Tibial nerve (tissue), 4 donors: ENCODE results near the gene MOCOS. TPM values are rescaled to one million over a fixed set of nuclear protein-coding genes. Genes with fewer than 3 reads are reported as not detected.
A peak's percentile ranks its signal among the peaks of the same experiment; 100 is the strongest.

ENCODE experiments used
- DNase-seq, 2 donors: peaks; one replicate each; pipeline ENCODE4 v3.0.0-alpha.2; 2019; ENCODE audit warnings: low spot score in 2 of 2
- H3K27ac ChIP-seq, 4 donors: fragments of 200-600 bp; sonication (generic) in 3 of 4; one replicate each; pipeline ENCODE4 v1.5.1; 2017 to 2019; ENCODE audit warnings: mild to moderate bottlenecking in 1 of 4
- H3K27me3 ChIP-seq, 2 donors: fragments of 200-600 bp; sonication (generic) in 1 of 2; one replicate each; pipeline versions ENCODE4 v1.5.1 to v1.6.0; 2017 to 2019
- H3K36me3 ChIP-seq, 3 donors: fragments of 200-600 bp; sonication (generic); one replicate each; pipeline ENCODE4 v1.5.1; 2018 to 2019
- H3K4me1 ChIP-seq, 4 donors: fragments of 200-600 bp; sonication (generic) in 3 of 4; one replicate each; pipeline ENCODE4 v1.5.1; 2017 to 2019
- H3K4me3 ChIP-seq, 4 donors: fragments of 200-600 bp; sonication (generic) in 3 of 4; one replicate each; pipeline ENCODE4 v1.5.1; 2017 to 2019; ENCODE audit warnings: mild to moderate bottlenecking in 1 of 4, moderate library complexity in 1 of 4
- H3K9me3 ChIP-seq, 4 donors: fragments of 200-600 bp; sonication (generic) in 3 of 4; one replicate each; pipeline ENCODE4 v1.5.1; 2017 to 2019
- EP300 ChIP-seq, 2 donors: sonication (generic); formaldehyde crosslinking; IDR thresholded peaks; one replicate each; pipeline ENCODE4 v1.6.1; 2017; ENCODE audit warnings: antibody characterized with exemption in 2 of 2, mild to moderate bottlenecking in 1 of 2
- POLR2A ChIP-seq, 2 donors: fragments of 450-650 bp; IDR thresholded peaks; one replicate each; pipeline ENCODE4 v1.6.1; 2017; ENCODE audit warnings: antibody characterized with exemption in 2 of 2, mild to moderate bottlenecking in 2 of 2, moderate library complexity in 2 of 2
- WGBS, 2 donors: methylation state at CpG; one replicate each; pipeline ENCODE4 v1.1.5; 2018; 5-methylcytosine and 5-hydroxymethylcytosine counted together
- total RNA-seq, 4 donors: library from RNA; depleted of rRNA; stranded (reverse); fragments of >200 nt; gene quantifications; one replicate each; pipeline ENCODE4 v1.1.0, GENCODE V29; 2016
- TF ChIP-seq, protein P1 (sequence below), 5 experiments: fragments of 200-600 bp in 3 of 5; fragments of 450-650 bp in 2 of 5; sonication (generic) in 3 of 5; IDR thresholded peaks; one replicate each; pipeline ENCODE4 v1.5.1; 2016 to 2019; ENCODE audit warnings: antibody characterized with exemption in 5 of 5, mild to moderate bottlenecking in 3 of 5, moderate library complexity in 2 of 5

The MOCOS gene
- total RNA-seq, 4 donors from 2014 or later: 6.9 to 10.2 (median 8.9) TPM

DNA sequence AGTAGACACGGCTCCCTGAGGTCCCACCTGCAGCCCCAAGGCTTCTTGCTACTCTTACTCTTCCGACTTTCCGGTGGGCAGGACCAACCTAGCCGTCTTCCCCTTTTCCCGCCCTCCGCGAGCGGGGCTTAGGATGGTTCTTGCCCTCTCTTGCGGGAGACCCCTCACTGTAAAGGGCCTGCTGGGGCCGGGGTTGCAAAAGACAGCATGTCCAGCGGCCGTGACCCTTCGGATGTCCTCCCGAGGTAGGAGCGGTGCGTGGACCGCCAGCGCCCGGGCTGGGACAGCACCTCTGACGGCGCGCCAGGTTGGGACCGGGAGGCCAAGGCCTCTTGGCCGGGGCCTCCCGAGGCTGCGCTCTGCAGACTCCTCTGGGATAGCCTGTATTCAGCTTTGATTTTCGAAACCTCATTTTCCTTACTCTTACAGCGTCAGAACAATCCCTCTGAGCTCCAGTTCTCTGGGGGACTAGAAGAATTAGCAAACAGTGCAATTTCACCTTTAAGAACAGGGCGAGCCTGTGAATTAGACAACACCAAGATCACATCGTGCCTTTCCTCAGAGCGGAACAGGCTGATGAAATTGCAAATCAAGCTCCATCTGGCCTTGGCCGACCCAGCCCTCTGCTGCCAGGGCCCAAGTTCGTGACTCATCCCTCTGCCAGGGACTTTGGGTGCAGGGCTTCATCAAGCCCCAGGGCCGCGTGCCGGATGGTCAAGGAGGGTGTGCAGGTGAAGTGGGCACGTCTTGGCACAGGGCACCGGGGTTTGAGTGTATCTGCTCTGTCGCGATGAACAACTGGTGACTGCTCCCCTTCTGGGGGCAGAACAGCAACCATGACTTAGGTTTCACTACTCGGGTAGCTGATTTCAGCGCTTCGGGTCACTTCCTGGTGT lies 777 bp downstream of the MOCOS start:
- H3K27ac ChIP-seq: peak overlapping the region in 3 of 4 donors; percentile 4 to 75 (median 61)
- H3K9me3 ChIP-seq: no peaks in the 10 kb centered on the region
- H3K27me3 ChIP-seq: no peaks in the 10 kb centered on the region
- H3K4me1 ChIP-seq: peaks cover 0 to 26% (median 10%) of the 10 kb centered on the region in 4 donors
- peak in 1 of 2 donors; percentile 76 for TF ChIP-seq EP300 (IDR thresholded peaks at IDR 0.05)
- no peak for TF ChIP-seq POLR2A (IDR thresholded peaks at IDR 0.05)
- TF ChIP-seq, protein P1, sequence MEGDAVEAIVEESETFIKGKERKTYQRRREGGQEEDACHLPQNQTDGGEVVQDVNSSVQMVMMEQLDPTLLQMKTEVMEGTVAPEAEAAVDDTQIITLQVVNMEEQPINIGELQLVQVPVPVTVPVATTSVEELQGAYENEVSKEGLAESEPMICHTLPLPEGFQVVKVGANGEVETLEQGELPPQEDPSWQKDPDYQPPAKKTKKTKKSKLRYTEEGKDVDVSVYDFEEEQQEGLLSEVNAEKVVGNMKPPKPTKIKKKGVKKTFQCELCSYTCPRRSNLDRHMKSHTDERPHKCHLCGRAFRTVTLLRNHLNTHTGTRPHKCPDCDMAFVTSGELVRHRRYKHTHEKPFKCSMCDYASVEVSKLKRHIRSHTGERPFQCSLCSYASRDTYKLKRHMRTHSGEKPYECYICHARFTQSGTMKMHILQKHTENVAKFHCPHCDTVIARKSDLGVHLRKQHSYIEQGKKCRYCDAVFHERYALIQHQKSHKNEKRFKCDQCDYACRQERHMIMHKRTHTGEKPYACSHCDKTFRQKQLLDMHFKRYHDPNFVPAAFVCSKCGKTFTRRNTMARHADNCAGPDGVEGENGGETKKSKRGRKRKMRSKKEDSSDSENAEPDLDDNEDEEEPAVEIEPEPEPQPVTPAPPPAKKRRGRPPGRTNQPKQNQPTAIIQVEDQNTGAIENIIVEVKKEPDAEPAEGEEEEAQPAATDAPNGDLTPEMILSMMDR (IDR thresholded peaks at IDR 0.05): no peak
- H3K36me3 ChIP-seq: no peaks in the 10 kb centered on the region
- peak overlapping the region; percentile 46 to 77 (median 61) for H3K4me3 ChIP-seq
- 29 to 50% methylated on average over 36 to 43 of the region's 43 CpGs for WGBS, 2 donors
- DNase-seq: no peak

DNA sequence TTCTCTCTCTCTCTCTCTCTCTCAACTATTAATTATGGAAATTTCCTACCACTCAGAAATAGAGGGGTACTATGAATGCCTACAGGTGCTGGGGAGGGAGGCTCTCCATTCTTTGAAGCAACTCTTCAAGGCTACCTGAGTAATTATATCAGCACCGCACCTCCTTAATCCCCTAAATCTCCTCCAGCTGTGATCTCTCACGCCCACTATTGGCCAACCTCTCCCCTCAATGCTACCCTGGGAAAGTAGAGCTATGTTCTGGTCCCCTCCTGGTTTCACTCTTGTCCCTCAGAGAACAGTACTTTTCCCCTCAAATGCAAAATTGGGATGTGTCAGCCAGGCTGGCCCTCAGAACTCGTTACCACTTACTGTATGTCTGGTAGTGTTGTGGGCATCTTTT lies 1.6 kb downstream of the MOCOS start:
- TF ChIP-seq POLR2A (IDR thresholded peaks at IDR 0.05) (no peak), EP300 (IDR thresholded peaks at IDR 0.05) (no peak)
- TF ChIP-seq, protein P1 (IDR thresholded peaks at IDR 0.05): no peak
- Histone ChIP-seq H3K4me3 (no peak overlapping the region), H3K36me3 (no peaks in the 10 kb centered on the region), H3K27ac (no peak overlapping the region), H3K4me1 (peaks cover 0 to 26% (median 10%) of the 10 kb centered on the region in 4 donors), H3K9me3 (no peaks in the 10 kb centered on the region), H3K27me3 (no peaks in the 10 kb centered on the region)
- no peak for DNase-seq
- WGBS, 2 donors: 75 to 79% methylated on average over 3 of the region's 3 CpGs

DNA sequence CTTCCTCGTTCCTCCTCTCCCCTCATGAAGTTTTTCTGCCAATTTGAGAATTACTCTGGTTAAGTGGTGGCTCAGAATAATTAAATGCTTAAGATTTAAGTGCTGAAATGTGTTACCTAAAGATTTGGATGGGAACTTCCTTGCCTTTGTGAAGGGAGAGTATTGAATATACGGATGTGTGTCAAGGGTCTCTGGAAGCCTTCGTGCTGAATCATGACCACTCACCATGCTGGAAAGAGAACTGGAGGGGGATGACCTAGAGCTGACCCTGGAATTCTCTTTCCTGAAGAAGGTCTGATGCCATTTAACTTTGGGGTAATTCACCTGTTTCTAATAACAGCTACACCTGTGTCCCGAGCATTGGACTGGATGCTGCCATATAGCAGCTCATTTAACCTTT lies 2.2 kb downstream of the MOCOS start:
- no peak overlapping the region for H3K27ac ChIP-seq
- H3K4me3 ChIP-seq: no peak overlapping the region
- H3K27me3 ChIP-seq: no peaks in the 10 kb centered on the region
- no peak for DNase-seq
- TF ChIP-seq POLR2A (IDR thresholded peaks at IDR 0.05) (no peak), EP300 (IDR thresholded peaks at IDR 0.05) (no peak)
- TF ChIP-seq, protein P1 (IDR thresholded peaks at IDR 0.05): no peak
- H3K4me1 ChIP-seq: peaks cover 0 to 26% (median 10%) of the 10 kb centered on the region in 4 donors
- no peaks in the 10 kb centered on the region for H3K36me3 ChIP-seq
- 57 to 63% methylated on average over 4 of the region's 4 CpGs for whole genome bisulfite sequencing, 2 donors
- no peaks in the 10 kb centered on the region for H3K9me3 ChIP-seq

DNA sequence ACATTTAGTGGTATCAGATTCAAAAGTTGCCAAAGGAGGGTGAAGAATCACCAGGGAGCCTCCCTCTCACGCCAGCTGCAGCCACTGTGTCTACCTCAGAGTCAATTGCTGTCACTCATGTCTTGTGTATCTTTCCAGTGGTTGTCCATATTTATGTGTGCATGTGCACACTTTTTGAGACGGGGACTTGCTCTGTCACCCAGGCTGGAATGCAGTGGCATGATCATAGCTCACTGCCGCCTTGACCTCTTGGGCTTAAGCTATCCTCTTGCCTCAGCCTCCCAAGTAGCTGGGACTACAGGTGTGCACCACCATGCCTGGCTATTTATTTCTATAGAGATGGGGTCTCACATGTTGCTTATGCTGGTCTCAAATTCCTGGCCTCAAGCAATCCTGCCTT lies 4.0 kb downstream of the MOCOS start:
- DNase-seq: no peak

More for the DNA sequence above, 4.0 kb downstream of the MOCOS start:
- WGBS, 2 donors: 92 to 97% methylated on average over 3 of the region's 3 CpGs
- Histone ChIP-seq H3K9me3 (no peaks in the 10 kb centered on the region), H3K27ac (no peak overlapping the region), H3K27me3 (no peaks in the 10 kb centered on the region), H3K4me1 (peaks cover 0 to 21% (median 9%) of the 10 kb centered on the region in 4 donors), H3K36me3 (no peaks in the 10 kb centered on the region), H3K4me3 (no peak overlapping the region)
- TF ChIP-seq EP300 (IDR thresholded peaks at IDR 0.05) (no peak), POLR2A (IDR thresholded peaks at IDR 0.05) (no peak)
- TF ChIP-seq, protein P1 (IDR thresholded peaks at IDR 0.05): no peak
